ENCODE results near the gene KCNMB1.

Gene KCNMB1

GRCh38 chr5:170388818-170389549 is at the start of gene KCNMB1:
Gene KCNMB1, minus strand, starts transcription at chr5:170389367. Its CDS starts 3,920 bp downstream, at chr5:170385447.
- Mint-ChIP-seq H3K27ac (no peak within 1 kb of the TSS), H3K36me3 (no peaks in the 10 kb centered on the region), H3K4me3 (no peak within 1 kb of the TSS), H3K9me3 (no peaks in the 10 kb centered on the region), H3K4me1 (peaks cover 12% of the 10 kb centered on the region)
- ATAC-seq (no peak), DNase-seq (ENCODE audit: low spot score in 2 of 2) (no peak)

GRCh38 chr5:170438581-170438980 is 49.4 kb upstream of the KCNMB1 start:
- DNase-seq (ENCODE audit: low spot score in 2 of 2) (no peak), ATAC-seq (no peak)
- Mint-ChIP-seq H3K4me3 (no peak overlapping the region), H3K27ac (no peak overlapping the region), H3K9me3 (no peaks in the 10 kb centered on the region), H3K36me3 (no peaks in the 10 kb centered on the region), H3K4me1 (no peaks in the 10 kb centered on the region)

- Mint-ChIP-seq H3K27ac (no peak overlapping the region), H3K4me1 (no peaks in the 10 kb centered on the region), H3K36me3 (no peaks in the 10 kb centered on the region), H3K9me3 (no peaks in the 10 kb centered on the region), H3K4me3 (no peak overlapping the region)
- no peak for DNase-seq (ENCODE audit: low spot score in 2 of 2)
- no peak for ATAC-seq
Observed at GRCh38 chr5:170437621-170438375, 48.6 kb upstream of the KCNMB1 start.

GRCh38 chr5:170436335-170436734 is 47.2 kb upstream of the KCNMB1 start:
- no peak overlapping the region for H3K27ac Mint-ChIP-seq
- DNase-seq (ENCODE audit: low spot score in 2 of 2) (no peak), ATAC-seq (no peak)
- H3K36me3 Mint-ChIP-seq: no peaks in the 10 kb centered on the region
- no peaks in the 10 kb centered on the region for H3K4me1 Mint-ChIP-seq
- no peak overlapping the region for H3K4me3 Mint-ChIP-seq
- no peaks in the 10 kb centered on the region for H3K9me3 Mint-ChIP-seq

GRCh38 chr5:170434966-170435605 is 45.9 kb upstream of the KCNMB1 start:
- Mint-ChIP-seq H3K36me3 (no peaks in the 10 kb centered on the region), H3K27ac (no peak overlapping the region), H3K9me3 (no peaks in the 10 kb centered on the region), H3K4me3 (no peak overlapping the region), H3K4me1 (no peaks in the 10 kb centered on the region)
- ATAC-seq (peak; percentile 63), DNase-seq (ENCODE audit: low spot score in 2 of 2) (peak; percentile 58 to 82)

GRCh38 chr5:170432669-170433068 is 43.5 kb upstream of the KCNMB1 start:
- Mint-ChIP-seq H3K4me1 (no peaks in the 10 kb centered on the region), H3K9me3 (no peaks in the 10 kb centered on the region), H3K4me3 (no peak overlapping the region), H3K27ac (no peak overlapping the region), H3K36me3 (no peaks in the 10 kb centered on the region)
- no peak for DNase-seq (ENCODE audit: low spot score in 2 of 2)
- ATAC-seq: no peak

- H3K36me3 Mint-ChIP-seq: no peaks in the 10 kb centered on the region
- no peaks in the 10 kb centered on the region for H3K9me3 Mint-ChIP-seq
- H3K27ac Mint-ChIP-seq: no peak overlapping the region
- no peaks in the 10 kb centered on the region for H3K4me1 Mint-ChIP-seq
- ATAC-seq: no peak
- no peak overlapping the region for H3K4me3 Mint-ChIP-seq
- DNase-seq (ENCODE audit: low spot score in 2 of 2): no peak
Observed at GRCh38 chr5:170431571-170431970, 42.4 kb upstream of the KCNMB1 start.

GRCh38 chr5:170430866-170431437 is 41.8 kb upstream of the KCNMB1 start:
- Mint-ChIP-seq H3K4me1 (no peaks in the 10 kb centered on the region), H3K4me3 (no peak overlapping the region), H3K36me3 (no peaks in the 10 kb centered on the region), H3K9me3 (no peaks in the 10 kb centered on the region), H3K27ac (no peak overlapping the region)
- DNase-seq (ENCODE audit: low spot score in 2 of 2): no peak
- no peak for ATAC-seq

GRCh38 chr5:170430256-170430655 is 41.1 kb upstream of the KCNMB1 start:
- Mint-ChIP-seq H3K36me3 (no peaks in the 10 kb centered on the region), H3K27ac (no peak overlapping the region), H3K4me3 (no peak overlapping the region), H3K9me3 (no peaks in the 10 kb centered on the region), H3K4me1 (no peaks in the 10 kb centered on the region)
- ATAC-seq (no peak), DNase-seq (ENCODE audit: low spot score in 2 of 2) (no peak)

GRCh38 chr5:170429014-170429413 is 39.8 kb upstream of the KCNMB1 start:
- ATAC-seq: no peak

GRCh38 chr5:170427672-170428236 is 38.6 kb upstream of the KCNMB1 start:
- no peak overlapping the region for H3K27ac Mint-ChIP-seq
- no peaks in the 10 kb centered on the region for H3K36me3 Mint-ChIP-seq
- no peak overlapping the region for H3K4me3 Mint-ChIP-seq
- H3K4me1 Mint-ChIP-seq: no peaks in the 10 kb centered on the region
- no peaks in the 10 kb centered on the region for H3K9me3 Mint-ChIP-seq
- DNase-seq (ENCODE audit: low spot score in 2 of 2) (no peak), ATAC-seq (no peak)

More at GRCh38 chr5:170429014-170429413, 39.8 kb upstream of the KCNMB1 start:
- Mint-ChIP-seq H3K36me3 (no peaks in the 10 kb centered on the region), H3K27ac (no peak overlapping the region), H3K4me3 (no peak overlapping the region), H3K4me1 (no peaks in the 10 kb centered on the region), H3K9me3 (no peaks in the 10 kb centered on the region)
- DNase-seq (ENCODE audit: low spot score in 2 of 2): no peak

- DNase-seq (ENCODE audit: low spot score in 2 of 2): no peak
- H3K36me3 Mint-ChIP-seq: no peaks in the 10 kb centered on the region
- no peaks in the 10 kb centered on the region for H3K4me1 Mint-ChIP-seq
- H3K27ac Mint-ChIP-seq: no peak overlapping the region
- no peaks in the 10 kb centered on the region for H3K9me3 Mint-ChIP-seq
- H3K4me3 Mint-ChIP-seq: no peak overlapping the region
- ATAC-seq: no peak
Observed at GRCh38 chr5:170426786-170427185, 37.6 kb upstream of the KCNMB1 start.

GRCh38 chr5:170426149-170426767 is 37.1 kb upstream of the KCNMB1 start:
- no peak for ATAC-seq
- Mint-ChIP-seq H3K9me3 (no peaks in the 10 kb centered on the region), H3K36me3 (no peaks in the 10 kb centered on the region), H3K27ac (no peak overlapping the region), H3K4me1 (no peaks in the 10 kb centered on the region), H3K4me3 (no peak overlapping the region)
- no peak for DNase-seq (ENCODE audit: low spot score in 2 of 2)

GRCh38 chr5:170425731-170426130 is 36.6 kb upstream of the KCNMB1 start:
- Mint-ChIP-seq H3K4me3 (no peak overlapping the region), H3K9me3 (no peaks in the 10 kb centered on the region), H3K36me3 (no peaks in the 10 kb centered on the region), H3K27ac (no peak overlapping the region), H3K4me1 (peaks cover 2% of the 10 kb centered on the region)
- no peak for ATAC-seq
- no peak for DNase-seq (ENCODE audit: low spot score in 2 of 2)

GRCh38 chr5:170424629-170425028 is 35.5 kb upstream of the KCNMB1 start:
- H3K36me3 Mint-ChIP-seq: no peaks in the 10 kb centered on the region
- no peak for DNase-seq (ENCODE audit: low spot score in 2 of 2)
- ATAC-seq: no peak
- no peak overlapping the region for H3K27ac Mint-ChIP-seq
- H3K4me3 Mint-ChIP-seq: no peak overlapping the region
- H3K4me1 Mint-ChIP-seq: peaks cover 5% of the 10 kb centered on the region
- no peaks in the 10 kb centered on the region for H3K9me3 Mint-ChIP-seq
